Fibroblast of villous mesenchyme (primary cell): Measurements from ENCODE around the gene NR5A1. TPM values are rescaled to one million over a fixed set of nuclear protein-coding genes. Genes with fewer than 3 reads are reported as not detected.

ENCODE experiments used
- DNase-seq: peaks from one replicate; pipeline ENCODE4 v3.0.0-alpha.2; 2010; ENCODE audit warnings: low read depth
- H3K4me3 ChIP-seq: 2 replicates; pipeline ENCODE4 v1.5.1; 2011; ENCODE audit warnings: low read depth, mild to moderate bottlenecking, low read length
- total RNA-seq: library from RNA; depleted of rRNA; stranded (reverse); fragments of >200 nt; gene quantifications from 2 replicates; pipeline ENCODE4 v1.2.3, GENCODE V29; 2012
- TF ChIP-seq, protein P1 (sequence below): IDR thresholded peaks from 2 replicates; pipeline ENCODE4 v1.5.1; 2012; ENCODE audit warnings: low read depth, mild to moderate bottlenecking, low read length; ENCODE audit not compliant: insufficient read depth

Gene NR5A1
- total RNA-seq, 1 donor, result not detected

DNA sequence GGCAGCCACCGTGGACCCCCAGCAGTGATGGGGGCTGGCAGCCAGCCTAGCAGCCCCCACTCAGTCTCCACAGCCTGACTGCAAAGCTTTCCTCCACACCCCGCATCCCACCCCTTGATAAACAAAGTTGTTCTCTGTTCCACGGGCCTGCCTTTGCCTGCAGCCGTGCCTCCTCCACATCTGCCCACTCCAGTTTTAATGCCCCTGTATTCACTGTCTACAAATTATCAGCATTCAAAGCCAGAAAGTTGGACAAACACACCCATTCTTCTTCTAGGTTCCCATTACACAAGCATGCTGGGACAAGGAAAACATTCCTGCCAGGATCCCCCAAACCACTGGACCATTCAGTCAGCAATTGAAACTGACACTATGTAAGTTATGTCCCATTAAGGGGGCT lies 23.0 kb upstream of the NR5A1 start:
- no peak for DNase-seq
- no peak overlapping the region for H3K4me3 ChIP-seq
- TF ChIP-seq, protein P1, sequence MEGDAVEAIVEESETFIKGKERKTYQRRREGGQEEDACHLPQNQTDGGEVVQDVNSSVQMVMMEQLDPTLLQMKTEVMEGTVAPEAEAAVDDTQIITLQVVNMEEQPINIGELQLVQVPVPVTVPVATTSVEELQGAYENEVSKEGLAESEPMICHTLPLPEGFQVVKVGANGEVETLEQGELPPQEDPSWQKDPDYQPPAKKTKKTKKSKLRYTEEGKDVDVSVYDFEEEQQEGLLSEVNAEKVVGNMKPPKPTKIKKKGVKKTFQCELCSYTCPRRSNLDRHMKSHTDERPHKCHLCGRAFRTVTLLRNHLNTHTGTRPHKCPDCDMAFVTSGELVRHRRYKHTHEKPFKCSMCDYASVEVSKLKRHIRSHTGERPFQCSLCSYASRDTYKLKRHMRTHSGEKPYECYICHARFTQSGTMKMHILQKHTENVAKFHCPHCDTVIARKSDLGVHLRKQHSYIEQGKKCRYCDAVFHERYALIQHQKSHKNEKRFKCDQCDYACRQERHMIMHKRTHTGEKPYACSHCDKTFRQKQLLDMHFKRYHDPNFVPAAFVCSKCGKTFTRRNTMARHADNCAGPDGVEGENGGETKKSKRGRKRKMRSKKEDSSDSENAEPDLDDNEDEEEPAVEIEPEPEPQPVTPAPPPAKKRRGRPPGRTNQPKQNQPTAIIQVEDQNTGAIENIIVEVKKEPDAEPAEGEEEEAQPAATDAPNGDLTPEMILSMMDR, result no peak

DNA sequence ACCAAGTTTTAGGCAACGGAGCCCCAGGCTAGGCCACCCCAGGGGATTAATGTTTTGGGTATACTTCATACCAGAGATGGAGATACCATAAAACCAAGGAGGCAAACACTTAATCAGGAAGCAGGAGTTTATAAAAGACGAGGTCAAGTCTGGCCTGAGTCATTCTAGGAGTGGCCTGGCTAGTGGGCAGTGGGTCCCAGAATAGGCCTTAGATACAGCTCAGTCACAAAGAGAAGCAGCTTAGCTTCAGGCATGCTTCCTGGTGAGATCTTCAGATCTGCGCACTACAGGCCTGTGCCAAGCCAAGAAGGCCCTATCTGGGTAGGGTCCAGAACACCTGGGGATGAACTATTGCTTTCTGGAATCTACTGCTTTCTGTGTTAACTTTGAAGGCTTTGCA lies 20.6 kb upstream of the NR5A1 start:
- H3K4me3 ChIP-seq, result no peak overlapping the region
- peak; percentile 10 for DNase-seq
- TF ChIP-seq, protein P1, result no peak

DNA sequence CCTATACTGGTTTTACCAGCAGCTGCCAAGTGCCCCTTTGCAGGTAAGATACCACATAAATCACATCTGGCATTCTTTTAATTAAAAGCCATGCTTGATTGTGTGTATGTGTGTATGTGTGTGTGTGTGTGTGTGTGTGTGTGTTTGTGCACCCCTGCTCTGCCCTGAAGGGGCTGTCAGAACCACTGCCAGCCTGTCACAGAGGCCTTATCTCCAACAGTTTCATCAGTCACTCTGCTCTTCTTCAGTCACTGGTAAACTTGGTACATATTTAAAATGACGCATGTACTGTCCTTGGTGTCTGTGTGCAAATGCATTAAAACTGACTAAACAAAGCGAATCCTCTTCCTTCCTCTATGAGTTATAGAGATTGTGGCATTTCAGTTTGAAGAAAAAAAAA lies 19.0 kb upstream of the NR5A1 start:
- TF ChIP-seq, protein P1, result no peak
- H3K4me3 ChIP-seq, result no peak overlapping the region
- no peak for DNase-seq

DNA sequence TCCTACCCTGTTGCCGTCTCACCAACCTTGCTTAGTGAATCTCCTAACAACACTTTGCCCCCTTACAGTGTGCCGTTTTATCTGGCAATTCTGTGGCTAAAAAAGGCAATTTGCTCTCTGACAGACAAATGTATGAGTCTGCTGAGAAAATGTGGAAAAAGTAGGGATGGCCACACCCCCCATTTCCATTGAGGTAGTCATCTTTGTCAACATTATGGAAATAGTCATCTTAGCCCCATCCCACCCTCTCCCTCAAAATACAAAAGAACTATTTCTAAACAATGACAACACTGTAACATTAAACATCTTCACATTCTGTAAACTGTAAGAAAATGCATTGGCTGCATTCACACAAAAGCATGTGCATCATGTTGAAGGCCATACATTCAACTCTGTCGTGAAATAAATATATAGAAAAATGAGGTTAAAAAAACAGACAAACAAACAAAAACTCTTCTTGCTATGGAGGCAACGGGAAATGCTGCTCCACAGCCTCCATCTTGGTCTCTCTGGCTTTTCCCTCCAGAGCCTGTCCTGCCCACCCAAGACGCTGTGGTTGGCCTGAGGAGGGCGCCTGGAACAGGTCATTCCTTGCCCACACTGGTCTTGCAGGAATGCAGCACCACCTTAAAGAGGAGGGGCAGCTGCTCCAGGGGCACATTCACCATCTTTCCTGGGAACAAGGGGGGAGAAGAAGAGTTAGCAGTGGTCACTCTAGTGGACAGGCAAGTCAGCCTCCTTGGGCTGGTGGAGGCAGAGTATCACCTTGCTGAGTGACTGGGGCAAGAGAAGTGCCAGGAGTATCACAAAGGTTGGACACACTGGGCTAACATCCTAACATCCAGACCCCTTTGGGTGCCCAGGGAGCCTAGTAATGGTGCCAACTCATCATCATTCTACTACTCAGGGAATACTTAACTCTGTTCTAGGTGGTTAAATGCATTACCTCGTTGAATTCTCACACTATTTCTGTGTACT lies 15.2 kb upstream of the NR5A1 start:
- no peak for DNase-seq
- TF ChIP-seq, protein P1, result no peak
- no peak overlapping the region for H3K4me3 ChIP-seq

DNA sequence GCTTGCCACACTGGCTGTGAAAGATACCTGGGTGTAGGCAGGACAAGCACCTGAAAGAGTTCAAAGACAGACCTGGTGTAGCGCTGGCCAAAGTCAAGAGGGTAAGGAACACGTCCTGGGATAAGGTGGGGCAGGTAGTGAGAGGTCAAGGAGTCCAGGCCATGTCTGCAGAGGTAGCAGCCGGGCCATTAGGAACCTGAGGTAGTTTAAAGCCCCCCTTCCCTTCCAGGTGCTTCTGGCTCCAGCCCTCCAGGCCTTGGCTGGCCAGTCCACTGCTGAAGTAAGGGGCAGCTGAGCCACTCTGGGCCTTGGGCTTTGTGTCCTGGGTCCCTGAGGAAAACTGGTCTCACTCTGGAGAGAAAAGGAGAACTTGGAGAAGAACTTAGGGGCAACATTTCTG lies 13.9 kb upstream of the NR5A1 start:
- TF ChIP-seq, protein P1, result no peak
- DNase-seq, result no peak
- no peak overlapping the region for H3K4me3 ChIP-seq

DNA sequence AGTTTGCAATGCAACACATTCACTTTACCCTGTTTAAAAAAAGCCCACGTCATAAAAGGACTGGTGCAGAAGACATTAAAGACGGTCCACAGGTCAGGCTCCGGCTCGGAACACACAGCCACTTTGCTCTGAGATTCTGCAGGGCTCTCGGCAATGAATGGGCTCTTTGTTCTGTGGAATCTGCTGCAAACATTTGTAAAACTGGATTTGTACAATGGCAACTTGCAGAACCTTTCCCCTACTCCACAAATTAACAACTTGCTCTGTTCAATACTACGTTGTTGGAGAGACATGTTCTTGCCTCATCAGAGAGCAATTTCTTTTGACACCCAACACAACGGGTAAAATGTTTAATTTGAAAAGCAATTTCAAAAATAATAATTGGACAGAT lies 13.0 kb upstream of the NR5A1 start:
- DNase-seq, result no peak
- no peak overlapping the region for H3K4me3 ChIP-seq
- TF ChIP-seq, protein P1, result no peak

DNA sequence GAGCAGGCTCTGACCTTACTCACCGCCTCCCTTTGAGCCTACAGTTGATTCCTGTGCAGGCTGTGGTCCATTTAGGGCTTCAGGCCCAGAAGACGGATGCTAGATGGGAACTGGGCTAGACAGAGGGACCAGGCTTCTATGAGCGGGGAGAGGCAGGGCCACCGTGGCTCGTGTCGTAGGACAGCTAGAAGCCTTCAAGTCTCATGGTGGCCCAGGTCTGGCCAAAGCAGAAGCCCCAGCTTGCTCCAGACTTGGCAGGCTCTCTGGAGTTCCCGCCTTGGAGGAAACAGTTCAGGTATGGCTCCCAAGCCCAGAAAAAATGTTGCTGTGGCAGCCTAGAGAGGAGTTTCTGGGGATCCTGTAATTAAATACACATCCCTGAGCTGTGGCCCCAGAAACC lies 10.9 kb upstream of the NR5A1 start:
- no peak for DNase-seq
- no peak overlapping the region for H3K4me3 ChIP-seq
- TF ChIP-seq, protein P1, result no peak
